GM12872 (cell line): ENCODE measurements around the gene AGAP3.

Experiments used
- CTCF ChIP-seq: IDR thresholded peaks from 3 replicates; pipeline ENCODE4 v1.5.1; 2011; ENCODE audit warnings: low read depth, mild to moderate bottlenecking, low read length, moderate library complexity; ENCODE audit not compliant: insufficient read depth

Gene AGAP3

GRCh38 chr7:151172273-151173141 is 86.2 kb downstream of the AGAP3 start:
- TF ChIP-seq CTCF, result peak; percentile 100

GRCh38 chr7:151173386-151174245 is 87.3 kb downstream of the AGAP3 start:
- no peak for TF ChIP-seq CTCF

GRCh38 chr7:151174246-151175046 is 88.2 kb downstream of the AGAP3 start:
- TF ChIP-seq CTCF, result no peak

- no peak for TF ChIP-seq CTCF
Observed at GRCh38 chr7:151175047-151175792, 88.9 kb downstream of the AGAP3 start.

GRCh38 chr7:151175793-151176311 is 89.6 kb downstream of the AGAP3 start:
- no peak for TF ChIP-seq CTCF

GRCh38 chr7:151176401-151176800 is 90.1 kb downstream of the AGAP3 start:
- TF ChIP-seq CTCF, result no peak
